Central memory CD8-positive, alpha-beta T cell (primary cell): ENCODE data around the gene OTX2.
A peak's percentile ranks its signal among the peaks of the same experiment; 100 is the strongest.

Experiments
- ATAC-seq: fragments of 150-1000 bp; cut with Tn5 transposase; replicated peaks from 2 replicates; pipeline ENCODE4 v1.10.0; 2022; ENCODE audit warnings: mild to moderate bottlenecking, moderate FRiP score, moderate number of reproducible peaks; ENCODE audit not compliant: poor library complexity, severe bottlenecking; ENCODE audit errors: extremely low read depth
- DNase-seq, 2 donors: peaks; one replicate each; pipeline ENCODE4 v3.0.0; 2021; ENCODE audit warnings: low spot score in 2 of 2
- H3K27ac Mint-ChIP-seq: one replicate; pipeline ENCODE4 v1.8.0; 2022; ENCODE audit warnings: low read depth, mild to moderate bottlenecking, moderate library complexity, mixed read lengths
- H3K27me3 Mint-ChIP-seq: one replicate; pipeline ENCODE4 v1.8.0; 2022; ENCODE audit warnings: mixed read lengths
- H3K36me3 Mint-ChIP-seq: one replicate; pipeline ENCODE4 v1.8.0; 2022; ENCODE audit warnings: mild to moderate bottlenecking, moderate library complexity, mixed read lengths; ENCODE audit not compliant: insufficient read depth
- H3K4me1 Mint-ChIP-seq: one replicate; pipeline ENCODE4 v1.8.0; 2022; ENCODE audit warnings: mixed read lengths
- H3K4me3 Mint-ChIP-seq: one replicate; pipeline ENCODE4 v1.8.0; 2022; ENCODE audit warnings: mild to moderate bottlenecking, moderate library complexity, mixed read lengths
- H3K9me3 Mint-ChIP-seq: one replicate; pipeline ENCODE4 v1.8.0; 2022; ENCODE audit warnings: mixed read lengths

OTX2 gene

DNA sequence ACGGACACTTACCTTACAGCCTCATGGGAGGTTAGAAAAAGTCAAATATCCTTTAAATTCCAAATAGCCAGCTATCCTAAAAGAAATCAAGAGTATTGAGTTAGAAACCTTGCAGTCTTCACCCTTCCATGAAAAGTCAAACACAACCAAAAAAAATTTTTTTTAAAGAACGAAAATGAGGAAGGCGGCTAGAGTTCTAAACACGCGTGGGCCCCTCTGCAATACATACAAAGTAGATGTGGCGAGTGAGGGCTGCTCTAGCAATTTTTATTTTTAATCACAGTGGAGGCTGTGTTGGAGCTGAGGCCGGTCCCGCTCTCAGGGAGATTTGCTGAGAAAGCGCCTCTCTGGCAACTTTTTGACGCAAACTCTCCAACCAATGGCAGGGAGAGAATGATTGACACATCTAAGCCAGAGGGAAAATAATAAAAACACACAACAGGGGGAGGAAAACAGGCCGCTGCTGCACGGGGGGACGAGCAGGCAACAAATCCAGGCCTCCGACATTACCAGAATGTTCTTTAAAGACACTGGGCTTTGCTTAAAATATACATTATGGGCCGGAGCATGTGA, at the start of gene OTX2:
Gene OTX2, minus strand, starts transcription at position 333 of the 573 bp plus-strand sequence. CDS start 5,023 bp downstream, outside the sequence.
- ATAC-seq (no peak), DNase-seq (no peak)
- peaks cover 2% of the 10 kb centered on the region for H3K36me3 Mint-ChIP-seq
- H3K9me3 Mint-ChIP-seq: no peaks in the 10 kb centered on the region
- H3K4me3 Mint-ChIP-seq: peak within 1 kb of the TSS; percentile 27
- peaks cover 16% of the 10 kb centered on the region for H3K4me1 Mint-ChIP-seq
- H3K27me3 Mint-ChIP-seq: peaks cover 91% of the 10 kb centered on the region
- H3K27ac Mint-ChIP-seq: no peak within 1 kb of the TSS

DNA sequence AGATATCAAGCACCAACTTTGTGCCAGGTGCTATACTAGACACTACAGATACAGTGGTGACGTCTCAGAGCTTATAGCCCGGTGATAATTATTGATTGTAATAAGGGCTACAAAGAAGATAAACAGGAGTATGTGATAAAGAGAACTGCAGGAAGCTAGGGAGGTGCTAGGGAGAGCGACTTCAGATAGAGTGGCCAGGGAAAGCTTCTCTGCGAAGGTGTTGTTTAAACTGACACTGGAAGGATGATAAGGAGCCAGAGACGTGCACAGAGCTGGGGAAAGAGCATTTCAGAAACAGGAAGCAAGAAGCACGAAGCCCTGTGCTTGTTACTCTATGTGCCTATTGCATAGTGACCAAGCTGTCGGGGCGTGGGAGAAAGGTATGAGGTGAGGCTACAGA, 48.1 kb upstream of the OTX2 start:
- ATAC-seq (no peak), DNase-seq (no peak)
- H3K27me3 Mint-ChIP-seq: peaks cover 34% of the 10 kb centered on the region
- no peak overlapping the region for H3K4me3 Mint-ChIP-seq
- H3K36me3 Mint-ChIP-seq: peaks cover 2% of the 10 kb centered on the region
- no peaks in the 10 kb centered on the region for H3K4me1 Mint-ChIP-seq
- no peaks in the 10 kb centered on the region for H3K9me3 Mint-ChIP-seq
- no peak overlapping the region for H3K27ac Mint-ChIP-seq

DNA sequence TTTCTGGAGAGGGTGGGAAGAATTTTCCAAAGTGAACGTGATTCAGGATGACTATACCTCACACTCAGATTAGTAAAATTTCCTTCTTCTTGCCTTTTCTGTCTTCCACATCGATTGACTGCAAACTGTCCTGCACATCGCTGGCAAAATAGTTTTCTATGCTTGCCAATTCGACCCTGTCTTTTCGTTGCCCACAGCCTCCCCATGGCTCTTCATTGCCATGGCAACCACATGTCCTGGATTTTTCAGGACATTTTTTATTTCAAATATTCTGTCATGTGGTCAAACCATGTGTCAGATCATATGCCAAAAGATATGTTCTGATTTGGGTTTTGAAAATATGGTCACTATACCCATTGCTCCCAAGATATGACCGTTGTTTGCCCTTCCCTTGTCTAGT, 46.9 kb upstream of the OTX2 start:
- Mint-ChIP-seq H3K27ac (no peak overlapping the region), H3K4me1 (no peaks in the 10 kb centered on the region), H3K36me3 (peaks cover under 1% of the 10 kb centered on the region), H3K9me3 (no peaks in the 10 kb centered on the region), H3K27me3 (peaks cover 34% of the 10 kb centered on the region), H3K4me3 (no peak overlapping the region)
- ATAC-seq (no peak), DNase-seq (no peak)

DNA sequence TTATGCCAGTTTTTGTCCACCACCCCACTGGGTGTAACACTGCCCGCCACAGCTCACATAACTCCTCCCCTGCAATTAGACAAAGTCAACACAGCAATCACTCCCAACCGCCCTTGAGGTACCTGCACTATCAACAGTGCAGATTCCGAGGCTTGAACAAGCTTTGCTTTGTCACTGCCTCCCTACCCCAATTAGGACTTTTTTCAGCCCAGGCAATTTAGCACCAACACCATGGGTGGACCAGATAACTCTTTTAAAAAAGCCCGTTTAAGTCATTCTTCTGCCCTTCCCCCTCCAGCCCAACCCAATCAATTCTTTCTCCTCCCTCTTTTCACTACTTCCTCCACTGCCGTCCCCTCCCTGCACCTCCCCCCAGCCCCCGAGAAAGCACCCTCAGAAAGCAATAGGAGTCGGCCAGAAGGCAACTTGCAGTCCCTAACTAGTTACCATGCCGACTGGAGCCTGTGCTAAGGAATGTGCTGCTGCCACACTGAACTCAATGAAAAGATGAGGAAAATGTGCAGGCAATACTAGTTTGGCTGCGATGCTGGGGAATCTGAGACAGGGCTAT, 45.7 kb upstream of the OTX2 start:
- no peak for ATAC-seq
- no peaks in the 10 kb centered on the region for H3K36me3 Mint-ChIP-seq
- no peak overlapping the region for H3K27ac Mint-ChIP-seq
- H3K4me1 Mint-ChIP-seq: no peaks in the 10 kb centered on the region
- peaks cover 41% of the 10 kb centered on the region for H3K27me3 Mint-ChIP-seq
- H3K9me3 Mint-ChIP-seq: no peaks in the 10 kb centered on the region
- H3K4me3 Mint-ChIP-seq: no peak overlapping the region
- no peak for DNase-seq

DNA sequence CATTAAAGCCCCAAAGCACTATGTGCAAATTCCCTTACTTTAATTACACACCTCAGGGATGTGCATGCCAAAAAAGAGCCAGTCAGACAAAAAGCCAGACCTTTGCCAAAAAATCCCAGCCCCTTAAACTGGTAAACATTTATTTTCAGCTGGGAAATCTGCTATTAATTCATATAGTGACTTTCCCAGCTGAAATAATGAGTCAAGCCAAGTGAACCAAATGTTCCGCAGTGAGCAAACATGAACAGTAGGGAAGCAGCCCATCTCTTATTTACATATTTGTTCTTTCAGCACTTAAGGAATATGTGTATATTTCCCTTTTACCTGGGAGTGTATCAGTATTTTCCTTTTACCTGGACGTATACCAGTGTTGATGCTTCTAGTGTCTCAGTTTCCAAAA, 44.0 kb upstream of the OTX2 start:
- H3K4me1 Mint-ChIP-seq: no peaks in the 10 kb centered on the region
- no peak overlapping the region for H3K27ac Mint-ChIP-seq
- no peaks in the 10 kb centered on the region for H3K36me3 Mint-ChIP-seq
- no peak for ATAC-seq
- no peak overlapping the region for H3K4me3 Mint-ChIP-seq
- H3K9me3 Mint-ChIP-seq: no peaks in the 10 kb centered on the region
- no peak for DNase-seq
- H3K27me3 Mint-ChIP-seq: peaks cover 45% of the 10 kb centered on the region

DNA sequence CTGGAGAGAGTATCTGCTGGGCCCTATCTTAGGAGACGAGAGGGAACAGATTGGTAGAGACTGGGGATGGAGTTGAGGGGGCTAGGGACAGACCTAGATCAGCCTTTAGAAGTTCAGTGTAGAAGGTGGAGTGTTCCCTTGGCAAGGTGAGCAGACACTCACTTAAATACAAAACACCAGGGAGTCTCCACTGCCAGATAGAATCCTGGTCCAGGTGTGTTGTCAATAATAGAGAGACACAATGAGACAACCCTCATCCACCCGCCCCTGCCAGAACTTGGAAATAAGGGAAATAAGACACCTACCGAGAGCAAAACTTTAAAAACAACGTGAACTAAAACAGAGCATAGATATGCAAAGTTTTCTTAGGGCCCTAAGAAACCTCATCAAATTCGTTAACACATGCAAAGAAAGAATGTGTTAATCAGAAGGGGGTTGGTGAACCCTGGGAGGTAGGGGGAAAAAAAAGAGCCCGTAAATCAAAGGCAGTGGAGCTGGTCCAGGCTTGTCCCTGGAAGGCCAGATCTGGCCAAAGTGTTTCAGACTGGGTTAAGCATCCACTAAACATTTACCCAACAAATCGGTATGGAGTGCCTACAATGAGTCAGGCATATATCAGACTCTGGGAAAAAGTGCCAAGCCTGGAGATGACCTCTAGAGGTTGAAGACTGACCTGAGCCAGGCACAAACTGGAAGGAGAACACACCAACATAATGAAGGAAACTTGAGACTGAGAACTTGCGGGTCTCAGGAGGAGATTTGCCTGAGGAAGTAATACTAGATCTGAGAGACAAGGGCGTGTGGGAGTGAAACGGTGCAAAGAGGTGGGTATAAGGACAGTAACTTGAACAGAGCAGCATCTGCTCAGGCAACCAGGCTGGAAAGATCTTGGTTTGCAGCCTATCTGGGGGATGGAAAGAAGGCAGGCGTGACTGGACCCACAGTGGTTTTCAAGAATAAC, 37.0 kb upstream of the OTX2 start:
- Mint-ChIP-seq H3K27ac (no peak overlapping the region), H3K36me3 (no peaks in the 10 kb centered on the region), H3K27me3 (peaks cover 18% of the 10 kb centered on the region), H3K4me3 (no peak overlapping the region), H3K9me3 (no peaks in the 10 kb centered on the region), H3K4me1 (no peaks in the 10 kb centered on the region)
- DNase-seq: no peak
- no peak for ATAC-seq

DNA sequence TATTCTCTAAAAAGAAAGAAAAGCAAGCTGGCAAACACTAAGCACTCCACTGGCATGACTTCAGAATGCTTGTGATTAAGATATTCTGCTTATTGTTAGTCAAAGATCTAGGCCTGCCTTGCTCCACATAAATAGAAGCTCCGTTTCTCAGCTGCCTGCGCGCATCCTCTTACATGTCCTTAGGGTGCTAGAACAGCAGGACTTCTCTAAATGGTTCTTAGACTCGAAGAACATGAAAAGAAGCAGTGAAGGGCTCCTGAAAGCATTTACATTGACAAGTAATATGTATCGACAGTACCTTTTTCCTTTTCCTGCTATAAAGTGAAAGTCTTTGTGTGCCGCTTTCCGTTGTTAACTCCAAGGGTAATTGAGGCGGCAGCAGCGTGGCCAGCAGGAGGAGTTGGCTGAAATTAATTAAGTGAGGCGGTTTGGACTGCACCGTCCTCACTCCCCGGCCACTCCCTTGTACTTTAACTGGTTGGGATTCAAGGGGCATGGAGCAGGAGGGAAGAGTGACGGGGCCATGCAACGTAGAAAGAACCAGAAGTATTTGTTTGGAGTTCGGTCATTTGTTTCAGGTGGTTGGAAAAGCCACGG, 34.2 kb upstream of the OTX2 start:
- Mint-ChIP-seq H3K9me3 (peaks cover 6% of the 10 kb centered on the region), H3K27ac (no peak overlapping the region), H3K4me1 (no peaks in the 10 kb centered on the region), H3K36me3 (no peaks in the 10 kb centered on the region), H3K4me3 (no peak overlapping the region), H3K27me3 (peaks cover 7% of the 10 kb centered on the region)
- ATAC-seq (no peak), DNase-seq (no peak)

DNA sequence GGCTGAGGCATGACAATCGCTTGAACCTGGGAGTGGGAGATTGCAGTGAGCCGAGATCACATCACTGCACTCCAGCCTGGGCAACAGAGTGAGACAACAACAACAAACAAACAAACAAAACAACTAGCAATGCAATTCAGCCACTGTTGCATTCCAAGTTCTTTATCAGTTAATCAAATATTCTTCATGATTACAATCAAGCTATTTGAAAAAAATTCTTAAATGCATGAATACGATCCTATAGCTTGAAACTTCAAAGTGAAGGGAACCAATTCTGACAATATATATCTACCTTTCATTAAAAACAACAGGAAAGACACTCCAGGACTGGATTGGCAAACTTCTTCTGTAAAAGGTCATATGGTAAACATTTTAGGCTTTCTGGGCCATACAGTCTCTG, 31.3 kb upstream of the OTX2 start:
- H3K27ac Mint-ChIP-seq: no peak overlapping the region
- H3K4me1 Mint-ChIP-seq: no peaks in the 10 kb centered on the region
- peaks cover 6% of the 10 kb centered on the region for H3K9me3 Mint-ChIP-seq
- DNase-seq (no peak), ATAC-seq (no peak)
- H3K4me3 Mint-ChIP-seq: no peak overlapping the region
- H3K36me3 Mint-ChIP-seq: no peaks in the 10 kb centered on the region
- H3K27me3 Mint-ChIP-seq: peaks cover 1% of the 10 kb centered on the region

DNA sequence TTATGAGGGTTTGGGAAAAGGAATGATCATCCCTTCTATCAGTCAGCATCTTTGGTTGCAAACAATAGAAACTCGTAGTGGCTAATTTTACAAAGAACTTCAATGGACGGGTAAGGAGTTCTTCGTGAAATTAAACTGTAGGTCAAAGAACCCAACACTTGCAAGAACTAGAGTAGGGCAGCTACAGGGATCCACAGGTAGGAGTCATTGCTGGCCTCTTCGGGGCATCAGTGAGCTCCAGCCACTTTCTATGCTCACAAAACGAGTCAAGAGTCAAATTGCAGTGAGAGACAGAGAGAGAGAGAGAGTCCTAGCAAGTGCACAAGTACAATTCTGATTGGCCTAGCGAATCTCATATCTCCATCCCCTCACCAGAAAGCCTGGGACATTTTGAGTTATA, 29.9 kb upstream of the OTX2 start:
- ATAC-seq: no peak
- peaks cover 6% of the 10 kb centered on the region for H3K9me3 Mint-ChIP-seq
- no peak for DNase-seq
- no peak overlapping the region for H3K4me3 Mint-ChIP-seq
- no peaks in the 10 kb centered on the region for H3K4me1 Mint-ChIP-seq
- H3K27ac Mint-ChIP-seq: no peak overlapping the region
- H3K27me3 Mint-ChIP-seq: no peaks in the 10 kb centered on the region
- H3K36me3 Mint-ChIP-seq: no peaks in the 10 kb centered on the region

DNA sequence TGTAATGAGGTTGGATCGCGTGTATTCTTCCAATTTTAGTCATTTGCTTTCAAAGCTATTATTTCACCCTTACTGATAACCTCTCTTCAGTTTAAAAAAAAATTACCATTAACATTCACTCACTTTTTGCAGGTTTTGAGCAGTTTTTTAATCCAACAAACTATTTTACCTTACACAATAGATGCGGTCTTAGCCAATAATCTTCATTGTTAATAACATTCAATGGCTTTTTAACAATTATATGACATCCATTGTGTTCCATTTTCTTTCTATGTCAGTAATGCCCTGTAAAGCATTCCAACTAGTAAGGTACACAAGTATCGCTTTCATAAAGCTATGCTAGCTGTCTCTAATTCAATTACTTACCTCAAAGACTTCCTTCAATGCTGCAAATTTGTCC, 18.9 kb upstream of the OTX2 start:
- no peak for DNase-seq
- ATAC-seq: no peak
- Mint-ChIP-seq H3K4me3 (no peak overlapping the region), H3K36me3 (no peaks in the 10 kb centered on the region), H3K27ac (no peak overlapping the region), H3K4me1 (no peaks in the 10 kb centered on the region), H3K27me3 (no peaks in the 10 kb centered on the region), H3K9me3 (no peaks in the 10 kb centered on the region)

DNA sequence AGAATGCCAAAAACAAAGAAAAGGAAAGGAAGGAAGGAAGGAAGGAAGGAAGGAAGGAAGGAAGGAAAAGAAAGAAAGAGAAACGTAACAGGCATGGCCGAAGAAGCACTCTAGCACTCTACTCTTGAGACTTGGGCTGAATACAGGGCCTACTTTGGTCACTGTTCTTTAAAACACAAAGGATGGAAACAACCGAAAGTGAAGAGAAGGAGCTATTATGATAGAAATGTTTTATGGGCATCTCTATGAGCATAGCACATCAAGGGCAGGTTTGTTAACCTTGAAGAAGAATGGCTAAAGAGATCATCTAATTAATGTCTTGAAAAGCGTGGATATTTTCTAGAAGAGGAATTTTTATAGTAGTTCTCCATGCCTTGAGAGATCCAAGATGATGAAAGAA, 15.9 kb upstream of the OTX2 start:
- ATAC-seq (no peak), DNase-seq (no peak)
- Mint-ChIP-seq H3K9me3 (no peaks in the 10 kb centered on the region), H3K4me1 (no peaks in the 10 kb centered on the region), H3K4me3 (no peak overlapping the region), H3K27me3 (peaks cover 13% of the 10 kb centered on the region), H3K27ac (no peak overlapping the region), H3K36me3 (no peaks in the 10 kb centered on the region)

DNA sequence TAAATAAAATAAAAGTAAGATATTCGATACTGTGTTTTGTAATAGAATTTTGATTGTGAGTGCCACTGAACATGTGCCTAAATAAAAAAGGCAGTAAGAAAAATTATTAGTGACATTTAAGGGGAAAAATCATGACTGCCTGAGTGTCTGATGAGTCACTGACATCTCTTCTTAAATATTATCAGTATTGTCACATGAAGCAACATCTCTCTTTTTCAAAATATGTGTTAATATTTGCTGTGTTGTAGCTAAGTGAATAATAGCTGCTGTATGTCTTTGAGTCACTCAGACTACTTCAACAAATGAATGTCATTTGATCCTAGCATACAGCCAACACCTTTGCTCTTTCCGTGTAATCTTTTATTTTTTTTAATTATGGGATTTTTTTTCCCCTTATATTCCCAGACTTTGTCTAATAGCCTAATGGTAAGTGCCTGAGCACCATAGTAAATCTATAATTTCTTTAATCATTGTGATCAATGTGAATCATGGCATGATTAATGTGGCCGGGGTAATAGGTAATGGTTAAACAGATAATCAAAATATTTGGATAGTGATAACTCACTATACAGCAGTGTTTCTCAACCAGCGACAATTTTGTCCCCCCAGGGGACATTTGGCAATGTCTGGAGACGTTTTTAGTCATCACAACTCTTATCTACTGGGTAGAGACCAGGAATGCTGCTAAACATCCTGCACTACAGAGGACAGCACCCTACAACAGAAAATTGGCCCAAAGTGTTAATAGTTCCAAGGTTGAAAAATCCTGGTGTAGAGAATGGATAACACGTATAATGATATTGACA, 11.7 kb upstream of the OTX2 start:
- Mint-ChIP-seq H3K4me3 (no peak overlapping the region), H3K36me3 (no peaks in the 10 kb centered on the region), H3K27me3 (peaks cover 39% of the 10 kb centered on the region), H3K4me1 (no peaks in the 10 kb centered on the region), H3K27ac (no peak overlapping the region), H3K9me3 (no peaks in the 10 kb centered on the region)
- ATAC-seq: no peak
- no peak for DNase-seq
